Loucy (cell line): ENCODE measurements around the gene FKBP7.

Source experiments
- H2AFZ ChIP-seq: fragments of 200-600 bp; sonication (generic); 2 replicates; pipeline ENCODE4 v1.6.0; 2016; ENCODE audit warnings: antibody characterized with exemption, mild to moderate bottlenecking, low read length, moderate library complexity
- H3F3A ChIP-seq: fragments of 200-600 bp; 2 replicates; pipeline ENCODE4 v1.6.0; 2016; ENCODE audit warnings: antibody characterized with exemption, low read depth, mild to moderate bottlenecking
- H3K27me3 ChIP-seq: fragments of 200-600 bp; sonication (generic); 2 replicates; pipeline ENCODE4 v1.6.1; 2014; ENCODE audit warnings: low read length, mild to moderate bottlenecking; ENCODE audit not compliant: insufficient read depth, poor library complexity, severe bottlenecking
- H3K36me3 ChIP-seq: fragments of 200-600 bp; sonication (generic); 2 replicates; pipeline ENCODE4 v1.6.1; 2016; ENCODE audit warnings: low read length; ENCODE audit not compliant: insufficient read depth
- H3K4me1 ChIP-seq: fragments of 200-600 bp; sonication (generic); 2 replicates; pipeline ENCODE4 v1.5.1; 2014; ENCODE audit warnings: low read length, mild to moderate bottlenecking; ENCODE audit not compliant: insufficient read depth, poor library complexity, severe bottlenecking
- H3K4me2 ChIP-seq: fragments of 200-600 bp; sonication (generic); 2 replicates; pipeline ENCODE4 v1.6.0; 2014; ENCODE audit warnings: antibody characterized with exemption, low read length, low read depth, mild to moderate bottlenecking; ENCODE audit not compliant: poor library complexity, severe bottlenecking
- H3K4me3 ChIP-seq: fragments of 200-600 bp; sonication (generic); 2 replicates; pipeline ENCODE4 v1.5.1; 2014; ENCODE audit warnings: low read length, mild to moderate bottlenecking, mixed read lengths; ENCODE audit not compliant: poor library complexity, severe bottlenecking
- H3K79me2 ChIP-seq: fragments of 200-600 bp; sonication (generic); 2 replicates; pipeline ENCODE4 v1.6.1; 2014; ENCODE audit warnings: low read length; ENCODE audit not compliant: insufficient read depth
- H3K9ac ChIP-seq: fragments of 200-600 bp; sonication (generic); 2 replicates; pipeline ENCODE4 v1.6.0; 2014; ENCODE audit warnings: mild to moderate bottlenecking, low read depth, low read length, moderate library complexity; ENCODE audit not compliant: poor library complexity, severe bottlenecking
- H3K9me2 ChIP-seq: fragments of 200-600 bp; sonication (generic); replicated peaks from 2 replicates; pipeline ENCODE4 v1.6.1; 2016; ENCODE audit warnings: low read depth, low read length, mixed read lengths
- H3K9me3 ChIP-seq: fragments of 200-600 bp; sonication (generic); 2 replicates; pipeline ENCODE4 v1.6.1; 2014; ENCODE audit warnings: mild to moderate bottlenecking, antibody characterized with exemption, low read length, low read depth; ENCODE audit not compliant: insufficient read depth
- H4K20me1 ChIP-seq: fragments of 200-600 bp; sonication (generic); 2 replicates; pipeline ENCODE4 v1.6.0; 2014; ENCODE audit warnings: antibody characterized with exemption, low read length, mild to moderate bottlenecking; ENCODE audit not compliant: insufficient read depth, poor library complexity, severe bottlenecking
- EZH2phosphoT487 ChIP-seq: fragments of 200-600 bp; IDR thresholded peaks from 2 replicates; pipeline ENCODE4 v1.6.1; 2018; ENCODE audit warnings: antibody characterized with exemption, mild to moderate bottlenecking, moderate library complexity, borderline replicate concordance
- TF ChIP-seq, protein P1 (sequence below): fragments of 200-600 bp; sonication (generic); conservative IDR thresholded peaks from 2 replicates; pipeline ENCODE4 v1.5.1; 2014; ENCODE audit warnings: mild to moderate bottlenecking, antibody characterized with exemption, low read length

Gene FKBP7

DNA sequence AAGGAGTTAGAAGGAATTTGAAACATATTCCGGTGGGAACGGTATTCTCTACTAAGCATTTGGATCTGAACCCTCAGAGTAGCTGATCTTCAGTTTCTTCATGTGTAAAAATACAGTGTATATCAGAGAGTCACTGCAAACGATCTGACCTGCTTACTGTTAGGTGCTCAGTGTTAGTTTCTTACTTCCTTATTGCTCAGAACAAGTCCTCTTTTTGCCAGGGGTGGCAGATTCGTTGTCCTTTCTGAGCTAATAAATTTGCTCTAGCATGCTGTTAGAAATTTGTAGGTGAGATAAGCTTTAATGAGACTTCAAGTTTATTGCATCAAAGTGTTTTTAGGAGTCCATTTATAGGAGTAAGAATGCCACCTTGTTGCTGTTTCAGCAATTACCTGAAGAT lies 17.6 kb upstream of the FKBP7 start:
- no peaks in the 10 kb centered on the region for H3K27me3 ChIP-seq
- H3K4me1 ChIP-seq = peaks cover 8% of the 10 kb centered on the region
- H3K4me2 ChIP-seq = no peak overlapping the region
- no peaks in the 10 kb centered on the region for H3K9me3 ChIP-seq
- no peaks in the 10 kb centered on the region for H3F3A ChIP-seq
- peaks cover 77% of the 10 kb centered on the region for H3K36me3 ChIP-seq
- TF ChIP-seq, protein P1, sequence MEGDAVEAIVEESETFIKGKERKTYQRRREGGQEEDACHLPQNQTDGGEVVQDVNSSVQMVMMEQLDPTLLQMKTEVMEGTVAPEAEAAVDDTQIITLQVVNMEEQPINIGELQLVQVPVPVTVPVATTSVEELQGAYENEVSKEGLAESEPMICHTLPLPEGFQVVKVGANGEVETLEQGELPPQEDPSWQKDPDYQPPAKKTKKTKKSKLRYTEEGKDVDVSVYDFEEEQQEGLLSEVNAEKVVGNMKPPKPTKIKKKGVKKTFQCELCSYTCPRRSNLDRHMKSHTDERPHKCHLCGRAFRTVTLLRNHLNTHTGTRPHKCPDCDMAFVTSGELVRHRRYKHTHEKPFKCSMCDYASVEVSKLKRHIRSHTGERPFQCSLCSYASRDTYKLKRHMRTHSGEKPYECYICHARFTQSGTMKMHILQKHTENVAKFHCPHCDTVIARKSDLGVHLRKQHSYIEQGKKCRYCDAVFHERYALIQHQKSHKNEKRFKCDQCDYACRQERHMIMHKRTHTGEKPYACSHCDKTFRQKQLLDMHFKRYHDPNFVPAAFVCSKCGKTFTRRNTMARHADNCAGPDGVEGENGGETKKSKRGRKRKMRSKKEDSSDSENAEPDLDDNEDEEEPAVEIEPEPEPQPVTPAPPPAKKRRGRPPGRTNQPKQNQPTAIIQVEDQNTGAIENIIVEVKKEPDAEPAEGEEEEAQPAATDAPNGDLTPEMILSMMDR = no peak; the same call in 1 of the 2 replicates
- TF ChIP-seq EZH2phosphoT487 = no peak
- H3K79me2 ChIP-seq = no peaks in the 10 kb centered on the region
- H4K20me1 ChIP-seq = peaks cover 3% of the 10 kb centered on the region
- no peak overlapping the region for H3K4me3 ChIP-seq
- no peak overlapping the region for H3K9ac ChIP-seq
- no peaks in the 10 kb centered on the region for H3K9me2 ChIP-seq
- no peak overlapping the region for H2AFZ ChIP-seq

DNA sequence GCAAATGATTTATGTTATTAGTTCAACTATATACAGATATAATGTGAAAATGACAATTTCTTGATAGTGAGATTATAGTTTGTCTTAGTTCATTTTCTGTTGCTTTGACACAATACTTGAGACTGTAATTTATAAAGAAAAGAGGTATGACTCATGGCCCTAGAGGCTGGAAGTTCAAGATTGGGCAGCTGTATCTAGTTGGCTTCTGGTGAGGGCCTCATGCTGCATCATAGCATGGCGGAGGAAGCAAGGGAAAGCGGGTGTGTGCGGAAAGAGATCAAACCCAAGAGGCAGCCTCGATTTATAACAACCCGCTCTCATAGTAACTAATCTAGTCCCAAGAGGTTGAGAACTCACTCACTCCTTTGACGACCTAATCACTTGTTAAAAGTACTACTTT lies 13.2 kb upstream of the FKBP7 start:
- Histone ChIP-seq H3K9me2 (no peaks in the 10 kb centered on the region), H3K79me2 (peaks cover 34% of the 10 kb centered on the region), H3K4me1 (peaks cover 21% of the 10 kb centered on the region), H3F3A (no peaks in the 10 kb centered on the region), H4K20me1 (peaks cover 11% of the 10 kb centered on the region), H2AFZ (no peak overlapping the region), H3K4me3 (no peak overlapping the region), H3K4me2 (no peak overlapping the region), H3K27me3 (no peaks in the 10 kb centered on the region), H3K9me3 (no peaks in the 10 kb centered on the region), H3K36me3 (peaks cover 66% of the 10 kb centered on the region; the same call in 1 of the 2 replicates), H3K9ac (no peak overlapping the region)
- TF ChIP-seq, protein P1 = no peak
- no peak for TF ChIP-seq EZH2phosphoT487

GRCh38 chr2:178485356-178485755 lies 7.0 kb upstream of the FKBP7 start:
- H3K27me3 ChIP-seq = no peaks in the 10 kb centered on the region
- peaks cover 96% of the 10 kb centered on the region for H3K79me2 ChIP-seq
- no peak overlapping the region for H2AFZ ChIP-seq
- TF ChIP-seq EZH2phosphoT487 = no peak
- TF ChIP-seq, protein P1 = no peak
- H3K9me3 ChIP-seq = no peaks in the 10 kb centered on the region
- peak overlapping the region; percentile 25 for H3K9ac ChIP-seq
- H3K4me2 ChIP-seq = peak overlapping the region; percentile 77
- no peaks in the 10 kb centered on the region; the same call in 1 of the 2 replicates for H3F3A ChIP-seq
- peaks cover 65% of the 10 kb centered on the region for H4K20me1 ChIP-seq
- H3K4me3 ChIP-seq = peak overlapping the region; percentile 90
- H3K36me3 ChIP-seq = peaks cover 10% of the 10 kb centered on the region; the same call in 1 of the 2 replicates
- H3K9me2 ChIP-seq = no peaks in the 10 kb centered on the region
- peaks cover 77% of the 10 kb centered on the region for H3K4me1 ChIP-seq
